Superior temporal gyrus (tissue), 1 donor: ENCODE measurements around the gene ARPC1A.

ENCODE experiments used
- DNase-seq: peaks from one replicate; pipeline ENCODE4 v3.0.0-alpha.2; 2016; ENCODE audit errors: extremely low spot score

Gene ARPC1A

DNA sequence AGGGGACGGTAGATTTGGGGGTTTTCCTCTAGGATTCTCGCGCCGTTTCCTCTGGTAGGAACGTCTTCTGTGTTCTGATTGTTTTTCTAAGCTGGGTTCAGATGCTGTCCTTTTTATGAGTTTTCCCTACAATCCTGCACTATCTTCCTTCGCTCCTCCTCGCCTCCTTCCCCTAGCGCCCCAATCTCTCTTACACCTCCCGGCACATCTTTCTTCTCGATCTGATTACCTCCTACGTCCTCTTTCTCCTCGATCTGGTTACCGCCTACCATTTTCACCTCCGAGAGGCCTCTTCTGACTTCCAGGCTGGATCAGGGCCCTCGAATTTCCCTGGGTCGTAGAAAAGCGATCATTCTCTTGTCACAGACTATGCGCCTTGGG is 83.5 kb downstream of the ARPC1A start:
- DNase-seq: no peak

DNA sequence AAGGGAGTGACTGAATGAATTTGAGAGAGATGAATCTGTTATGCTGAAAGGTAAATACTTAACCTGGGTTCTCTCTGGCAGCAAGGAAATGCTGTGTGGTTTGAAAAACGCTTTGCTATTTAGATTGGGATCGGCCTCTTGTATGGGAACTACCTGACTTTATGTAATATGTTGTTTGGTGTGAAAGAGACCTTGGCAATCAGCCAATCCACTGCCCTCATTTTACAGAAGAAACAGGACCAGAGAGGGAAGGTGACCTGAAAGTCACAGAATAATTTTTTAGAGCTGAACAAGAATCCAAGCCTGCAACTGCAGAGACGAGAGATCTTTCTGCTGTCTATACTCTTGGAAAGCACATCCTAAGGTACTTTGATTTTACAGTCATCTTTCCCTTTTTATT is 84.1 kb downstream of the ARPC1A start:
- DNase-seq: no peak

DNA sequence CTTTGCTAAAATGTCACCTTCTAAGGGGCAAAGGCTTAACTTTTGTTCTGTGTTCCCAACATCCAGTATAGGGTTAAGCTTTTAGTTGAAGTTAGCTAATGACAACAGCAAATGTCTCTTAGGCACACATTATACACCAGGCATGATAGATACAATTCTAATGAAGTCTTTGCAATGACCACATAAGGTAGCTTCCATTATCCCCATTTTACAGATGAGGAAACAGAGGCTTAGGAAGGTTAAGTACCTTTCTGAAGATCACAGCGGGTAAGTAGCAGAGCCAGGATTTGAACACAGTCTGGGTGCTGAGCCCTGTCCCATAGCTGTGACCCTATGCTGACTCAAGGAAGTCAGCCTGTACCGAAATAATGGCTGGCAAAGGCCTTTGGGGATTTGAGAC is 84.9 kb downstream of the ARPC1A start:
- no peak for DNase-seq

DNA sequence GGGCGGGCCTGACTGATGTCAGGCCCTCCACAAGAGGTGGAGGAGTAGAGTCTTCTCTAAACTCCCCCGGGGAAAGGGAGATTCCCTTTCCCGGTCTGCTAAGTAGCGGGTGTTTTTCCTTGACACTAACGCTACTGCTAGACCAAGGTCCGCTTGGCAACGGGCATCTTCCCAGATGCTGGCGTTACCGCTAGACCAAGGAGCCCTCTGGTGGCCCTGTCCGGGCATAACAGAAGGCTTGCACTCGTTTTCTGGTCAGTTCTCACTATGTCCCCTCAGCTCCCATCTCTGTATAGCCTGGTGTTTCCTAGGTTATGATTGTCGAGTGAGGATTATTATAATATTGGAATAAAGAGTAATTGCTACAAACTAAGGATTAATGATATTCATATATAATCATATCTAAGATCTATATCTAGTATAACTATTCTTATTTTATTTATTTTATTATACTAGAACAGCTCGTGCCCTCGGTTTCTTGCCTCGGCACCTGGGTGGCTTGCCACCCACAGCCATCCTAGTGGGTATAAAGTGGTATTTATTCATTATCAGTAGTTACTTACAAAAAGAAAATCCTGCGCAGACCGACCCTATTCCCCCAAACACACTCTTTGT is 89.9 kb downstream of the ARPC1A start:
- DNase-seq: peak; percentile 68
